Keratinocyte (primary cell): ENCODE data around the gene BTF3L4.

ENCODE experiments used
- CTCF ChIP-seq, 3 experiments: IDR thresholded peaks in 1 of 3; conservative IDR thresholded peaks in 1 of 3; optimal IDR thresholded peaks in 1 of 3; 2 replicates in 2 of 3; 3 replicates in 1 of 3; pipeline versions ENCODE3 to v1.5.1; 2011; ENCODE audit warnings: low read length in 3 of 3, mild to moderate bottlenecking in 3 of 3, moderate library complexity in 2 of 3, control low read depth in 1 of 3, inconsistent platforms in 1 of 3; ENCODE audit not compliant: insufficient read depth in 2 of 3; ENCODE audit errors: extremely low read depth in 1 of 3
- EZH2 ChIP-seq: IDR thresholded peaks from one replicate; pipeline ENCODE4 v1.6.1; 2012; ENCODE audit warnings: inconsistent platforms, mild to moderate bottlenecking, low read length, moderate library complexity

- TF ChIP-seq CTCF (optimal IDR thresholded peaks at IDR 0.05 in 1 of 3, IDR thresholded peaks at IDR 0.05 in 1 of 3, conservative IDR thresholded peaks at IDR 0.05 in 1 of 3; ENCODE audit: extremely low read depth in 1 of 3, insufficient read depth in 2 of 3, low read length in 3 of 3): no peak
- TF ChIP-seq EZH2: no peak
Measured at GRCh38 chr1:52111492-52111891, 55.4 kb downstream of the BTF3L4 start.
